Motor neuron (in vitro differentiated cells): ENCODE data around the gene MOK. TPM values are rescaled to one million over a fixed set of nuclear protein-coding genes. Genes with fewer than 3 reads are reported as not detected.
"Not testable (repeated sequence)": the region's sequence is repeated elsewhere in the genome, so short reads cannot be mapped to it uniquely, and the experiment has no call there.

Experiments used
- ATAC-seq, 8 experiments: fragments of 200-7000 bp; cut with Tn5 transposase; replicated peaks in 6 of 8; 2 replicates each; pipeline ENCODE4 v1.8.0; 2021; ENCODE audit warnings: mild to moderate bottlenecking in 8 of 8, moderate library complexity in 8 of 8
- H3K27ac ChIP-seq, 2 donors: fragments of 250-450 bp; sonication (Bioruptor Pico); 2 replicates each; pipeline ENCODE4 v1.9.0; 2021; ENCODE audit warnings: antibody characterized with exemption in 2 of 2, mild to moderate bottlenecking in 2 of 2, moderate library complexity in 1 of 2
- H3K4me1 ChIP-seq, 2 donors: fragments of 250-450 bp; sonication (Bioruptor Pico); replicated peaks in 1 of 2; 2 replicates each; pipeline ENCODE4 v1.6.1; 2021; ENCODE audit warnings: antibody characterized with exemption in 2 of 2, mild to moderate bottlenecking in 2 of 2, moderate library complexity in 1 of 2
- H3K4me3 ChIP-seq, 5 donors: fragments of 250-450 bp; sonication (Bioruptor Pico); 2 replicates each; pipeline ENCODE4 v1.9.0; 2021; ENCODE audit warnings: antibody characterized with exemption in 5 of 5, mild to moderate bottlenecking in 5 of 5, moderate library complexity in 4 of 5
- WGBS, 10 experiments: fragments of 450-650 bp; shearing (Covaris generic); methylation state at CpG; one replicate each; pipeline ENCODE4 v1.0.0; 2022; 5-methylcytosine and 5-hydroxymethylcytosine counted together
- in situ Hi-C, 9 experiments: fragments of 400-800 bp; cut with MboI; loops; one replicate each; pipeline ENCODE4 v1.15.0; 2021; ENCODE audit warnings: low sequenced_read_pairs in 9 of 9, low pct_unique_long_range_greater_than_20kb in 2 of 9; ENCODE audit not compliant: unreplicated experiment in 9 of 9
- total RNA-seq, 8 experiments: library from RNA; unstranded; fragments of 300-600 nt; gene quantifications; 2 replicates each; pipeline versions ENCODE4 v1.2.3 to v1.2.4, GENCODE V29; 2022

The MOK gene, protein sequence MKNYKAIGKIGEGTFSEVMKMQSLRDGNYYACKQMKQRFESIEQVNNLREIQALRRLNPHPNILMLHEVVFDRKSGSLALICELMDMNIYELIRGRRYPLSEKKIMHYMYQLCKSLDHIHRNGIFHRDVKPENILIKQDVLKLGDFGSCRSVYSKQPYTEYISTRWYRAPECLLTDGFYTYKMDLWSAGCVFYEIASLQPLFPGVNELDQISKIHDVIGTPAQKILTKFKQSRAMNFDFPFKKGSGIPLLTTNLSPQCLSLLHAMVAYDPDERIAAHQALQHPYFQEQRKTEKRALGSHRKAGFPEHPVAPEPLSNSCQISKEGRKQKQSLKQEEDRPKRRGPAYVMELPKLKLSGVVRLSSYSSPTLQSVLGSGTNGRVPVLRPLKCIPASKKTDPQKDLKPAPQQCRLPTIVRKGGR
- 10 to 100 TPM in 7 of 8 experiments, 1 to 10 TPM in 1; 6.0 to 63.6 (median 24.2) TPM for total RNA-seq

DNA sequence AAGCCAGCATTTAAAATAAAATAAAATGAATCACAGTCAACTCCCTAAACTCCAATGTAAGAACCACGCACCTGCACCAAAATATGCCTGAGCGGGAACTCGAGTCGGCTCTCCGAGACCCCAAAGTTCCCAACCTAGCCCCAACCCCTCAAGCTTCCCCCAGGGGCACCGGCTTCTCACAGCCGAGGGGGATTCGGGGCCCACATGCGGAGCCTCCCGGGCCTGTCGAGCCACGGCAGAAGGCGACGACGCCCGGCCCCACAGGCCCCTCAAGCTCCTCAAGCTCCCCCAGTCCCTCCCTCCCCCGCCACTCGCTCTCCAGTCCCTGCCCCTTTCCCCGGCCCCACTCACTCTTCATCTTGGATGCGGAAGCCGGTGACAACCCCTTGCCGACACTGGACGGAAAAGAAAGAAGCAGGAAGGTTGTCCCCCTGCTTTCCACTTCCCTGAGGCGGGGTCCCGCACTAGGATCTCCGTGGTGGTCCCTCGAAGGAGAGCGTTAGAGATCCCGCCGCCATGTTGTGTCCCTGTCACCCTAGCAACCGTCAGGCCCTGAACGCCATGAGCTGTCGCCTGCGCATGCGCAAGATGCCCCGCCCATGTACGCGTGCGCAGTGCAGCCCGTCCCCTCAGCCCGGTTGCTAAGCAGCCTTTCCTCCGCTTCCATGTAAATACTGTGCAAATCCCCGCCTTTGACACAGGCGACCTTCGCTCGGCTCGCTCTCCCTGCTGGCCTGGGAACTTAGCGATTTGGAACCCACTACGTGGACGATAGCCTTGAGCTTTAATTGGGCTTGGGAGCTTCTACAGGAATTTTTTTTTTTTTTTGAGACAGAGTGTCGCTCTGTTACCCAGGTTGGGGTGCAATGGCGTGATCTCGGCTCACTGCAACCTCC, at the start of gene MOK:
TSS of gene MOK (minus strand) at position 554 of the 896 bp plus-strand sequence. CDS start at position 358, 196 bp downstream.
- in situ Hi-C loops: loop anchor here in 8 of 9 experiments (25.0 kb wide), 3 partner anchors 193 to 343 kb away; partner anchors contain the start of gene DYNC1H1 (in 5 of the 8)
- Histone ChIP-seq H3K4me1 (peaks cover 2 to 5% of the 10 kb centered on the region in 2 donors), H3K27ac (peak within 1 kb of the TSS; percentile 13 to 77), H3K4me3 (peak within 1 kb of the TSS; percentile 50 to 87 (median 70))
- peak; percentile 88 to 98 (median 98) for ATAC-seq
- WGBS, 10 experiments: 0 to 43% (median 2%) methylated on average over 3 to 14 of the region's 53 CpGs; no CpG with 5 or more reads in 2 of the 10 experiments

- ATAC-seq: no peak
- no peaks in the 10 kb centered on the region for H3K4me1 ChIP-seq
- no peak overlapping the region for H3K27ac ChIP-seq
- no peak overlapping the region for H3K4me3 ChIP-seq
- in situ Hi-C loops: no loop called here
- 76 to 100% (median 91%) methylated on average over 1 to 6 of the region's 8 CpGs; no CpG with 5 or more reads in 1 of the 10 experiments for WGBS, 10 experiments
Measured at GRCh38 chr14:102353126-102353619, 48.2 kb upstream of the MOK start.

- no peak overlapping the region for H3K27ac ChIP-seq
- WGBS, 10 experiments: 70 to 100% (median 91%) methylated on average over 2 to 4 of the region's 4 CpGs; no CpG with 5 or more reads in 2 of the 10 experiments
- no peaks in the 10 kb centered on the region for H3K4me1 ChIP-seq
- no peak overlapping the region for H3K4me3 ChIP-seq
- in situ Hi-C loops: no loop called here
- ATAC-seq: no peak
Measured at GRCh38 chr14:102352213-102352612, 47.2 kb upstream of the MOK start.

DNA sequence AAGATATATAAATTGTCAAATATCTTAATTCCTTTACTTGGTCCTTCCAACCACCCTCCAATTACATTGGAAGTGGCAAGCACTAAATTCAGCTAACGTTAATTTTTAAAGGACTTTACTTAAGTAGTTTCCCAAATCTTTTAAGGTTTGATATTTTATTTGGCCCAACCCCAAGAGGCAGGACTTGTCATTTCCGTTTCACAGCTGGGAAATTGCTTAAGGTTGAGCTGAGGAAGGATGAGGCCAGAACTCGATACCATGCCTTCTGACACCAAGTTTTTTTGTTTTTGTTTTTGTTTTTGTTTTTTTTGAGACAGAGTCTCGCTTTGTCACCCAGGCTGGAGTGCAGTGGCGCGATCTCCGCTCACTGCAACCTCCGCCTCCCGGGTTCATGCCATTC, 46.6 kb upstream of the MOK start:
- ATAC-seq, H3K27ac ChIP-seq, in situ Hi-C loops, H3K4me1 ChIP-seq, H3K4me3 ChIP-seq: not testable (repeated sequence)
- 83 to 100% (median 96%) methylated on average over 3 to 9 of the region's 9 CpGs for WGBS, 10 experiments

DNA sequence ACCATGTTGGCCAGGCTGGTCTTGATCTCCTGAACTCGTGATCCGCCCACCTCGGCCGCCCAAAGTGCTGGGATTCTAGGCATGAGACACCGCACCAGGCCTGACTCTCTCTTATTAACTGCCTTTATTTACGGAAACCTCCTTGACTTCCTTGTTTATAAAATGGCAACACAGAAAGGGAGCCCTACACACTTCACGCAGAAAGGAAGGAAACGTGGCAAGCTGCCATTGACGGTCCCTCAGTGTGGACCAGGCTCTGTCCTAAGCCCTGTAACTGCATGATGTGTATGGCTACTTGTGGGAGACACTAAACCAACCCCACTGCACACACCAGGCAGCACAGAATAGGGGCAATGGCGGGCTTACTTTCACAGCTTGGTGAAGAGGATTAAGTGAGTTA, 46.1 kb upstream of the MOK start:
- no peak for ATAC-seq
- Histone ChIP-seq H3K27ac (no peak overlapping the region), H3K4me3 (no peak overlapping the region), H3K4me1 (no peaks in the 10 kb centered on the region)
- 83 to 98% (median 94%) methylated on average over 2 to 9 of the region's 10 CpGs; no CpG with 5 or more reads in 1 of the 10 experiments for WGBS, 10 experiments
- in situ Hi-C loops: no loop called here

DNA sequence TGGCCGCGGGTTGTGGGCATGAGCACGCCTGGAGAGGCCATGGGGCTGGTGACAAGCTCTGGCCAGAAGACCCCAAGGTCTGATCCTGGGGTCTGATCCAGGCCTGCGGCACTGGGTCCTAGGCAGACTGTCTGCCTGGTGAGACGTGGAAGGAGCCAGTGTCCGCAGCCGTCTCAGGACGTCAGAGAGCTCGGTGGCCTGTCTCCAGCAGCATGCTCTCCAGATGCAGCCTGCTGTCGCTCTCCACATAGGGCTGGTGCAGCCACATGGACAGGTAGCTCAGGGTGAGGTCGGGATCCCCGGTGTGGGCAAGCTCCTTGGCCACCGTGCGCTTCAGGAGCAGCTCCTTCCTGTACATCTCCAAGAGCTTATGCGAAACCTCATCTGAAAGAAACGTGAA, 43.4 kb upstream of the MOK start:
- no peak for ATAC-seq
- no peaks in the 10 kb centered on the region for H3K4me1 ChIP-seq
- 60 to 100% (median 88%) methylated on average over 1 to 5 of the region's 16 CpGs; no CpG with 5 or more reads in 5 of the 10 experiments for WGBS, 10 experiments
- in situ Hi-C loops: no loop called here
- no peak overlapping the region for H3K4me3 ChIP-seq
- H3K27ac ChIP-seq: no peak overlapping the region

DNA sequence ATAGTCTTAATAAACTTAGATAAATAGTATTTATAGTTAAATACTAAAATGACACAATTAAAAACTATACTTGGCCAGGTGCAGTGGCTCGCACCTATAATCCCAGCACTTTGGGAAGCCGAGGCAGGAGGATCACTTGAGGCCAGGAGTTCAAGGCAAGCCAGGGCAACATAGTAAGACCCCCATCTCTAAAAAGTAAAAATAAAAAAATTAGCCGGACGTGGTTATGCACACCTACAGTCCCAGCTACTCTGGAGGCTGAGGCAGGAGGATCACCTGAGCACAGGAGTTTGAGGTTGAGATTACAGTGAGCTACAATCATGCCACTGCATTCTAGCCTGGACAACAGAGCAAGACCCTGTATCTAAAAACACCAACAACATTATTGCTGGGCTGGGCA, 41.7 kb upstream of the MOK start:
- no peak for ATAC-seq
- no peak overlapping the region for H3K27ac ChIP-seq
- no peak overlapping the region for H3K4me3 ChIP-seq
- in situ Hi-C loops: no loop called here
- 94 to 100% (median 100%) methylated on average over 1 to 4 of the region's 4 CpGs; no CpG with 5 or more reads in 3 of the 10 experiments for WGBS, 10 experiments
- H3K4me1 ChIP-seq: no peaks in the 10 kb centered on the region

DNA sequence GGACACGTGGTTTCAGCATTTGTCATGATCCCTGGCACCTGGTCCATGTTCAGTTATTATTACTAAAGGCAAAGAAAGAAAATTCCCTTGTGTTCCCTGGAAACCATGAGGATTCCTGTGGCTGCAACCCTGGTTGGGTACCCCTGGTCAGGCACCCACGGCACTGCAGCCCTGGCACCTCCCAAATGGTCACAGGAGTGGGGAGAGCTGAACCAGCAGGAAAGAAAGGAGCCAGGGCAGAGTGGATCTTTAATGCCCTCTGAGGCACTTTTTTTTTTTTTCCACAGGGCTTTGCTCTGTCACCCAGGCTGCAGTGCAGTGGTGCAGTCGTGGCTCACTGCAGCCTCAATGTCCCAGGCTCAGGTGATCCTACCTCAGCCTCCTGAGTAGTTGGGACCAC, 40.3 kb upstream of the MOK start:
- in situ Hi-C loops: no loop called here
- 50 to 100% (median 80%) methylated on average over 1 to 2 of the region's 3 CpGs; no CpG with 5 or more reads in 5 of the 10 experiments for WGBS, 10 experiments
- Histone ChIP-seq H3K27ac (no peak overlapping the region), H3K4me1 (no peaks in the 10 kb centered on the region), H3K4me3 (no peak overlapping the region)
- peak in 1 of 8 experiments; percentile 50 for ATAC-seq

- no peak for ATAC-seq
Measured at GRCh38 chr14:102344485-102344884, 39.5 kb upstream of the MOK start.

DNA sequence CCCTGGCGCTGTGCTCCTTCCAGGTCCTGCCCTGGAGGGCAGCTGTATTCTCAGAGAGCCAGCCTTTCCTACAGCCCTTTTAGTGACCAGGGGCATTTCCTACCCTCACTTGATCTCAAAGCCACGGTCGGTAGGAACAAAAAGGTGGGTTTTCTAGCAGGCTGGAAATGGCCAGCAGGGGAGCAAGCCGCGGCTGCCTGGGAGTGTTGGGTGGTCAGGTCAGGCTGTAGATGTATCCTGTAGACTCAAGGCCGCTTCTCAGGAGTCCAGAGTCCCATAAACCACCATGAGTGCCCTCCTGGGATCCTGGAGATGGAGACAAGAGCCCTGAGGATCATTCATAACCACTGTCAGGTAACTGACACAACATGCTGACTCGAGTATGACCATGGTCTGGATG, 39.1 kb upstream of the MOK start:
- 87 to 100% (median 95%) methylated on average over 1 to 6 of the region's 7 CpGs; no CpG with 5 or more reads in 6 of the 10 experiments for whole genome bisulfite sequencing, 10 experiments
- H3K4me3 ChIP-seq: no peak overlapping the region
- H3K4me1 ChIP-seq: no peaks in the 10 kb centered on the region
- no peak overlapping the region for H3K27ac ChIP-seq
- in situ Hi-C loops: no loop called here
- no peak for ATAC-seq

More at GRCh38 chr14:102344485-102344884, 39.5 kb upstream of the MOK start:
- 70 to 97% (median 86%) methylated on average over 2 to 5 of the region's 5 CpGs; no CpG with 5 or more reads in 5 of the 10 experiments for WGBS, 10 experiments
- no peak overlapping the region for H3K27ac ChIP-seq
- in situ Hi-C loops: no loop called here
- H3K4me1 ChIP-seq: no peaks in the 10 kb centered on the region
- H3K4me3 ChIP-seq: no peak overlapping the region

DNA sequence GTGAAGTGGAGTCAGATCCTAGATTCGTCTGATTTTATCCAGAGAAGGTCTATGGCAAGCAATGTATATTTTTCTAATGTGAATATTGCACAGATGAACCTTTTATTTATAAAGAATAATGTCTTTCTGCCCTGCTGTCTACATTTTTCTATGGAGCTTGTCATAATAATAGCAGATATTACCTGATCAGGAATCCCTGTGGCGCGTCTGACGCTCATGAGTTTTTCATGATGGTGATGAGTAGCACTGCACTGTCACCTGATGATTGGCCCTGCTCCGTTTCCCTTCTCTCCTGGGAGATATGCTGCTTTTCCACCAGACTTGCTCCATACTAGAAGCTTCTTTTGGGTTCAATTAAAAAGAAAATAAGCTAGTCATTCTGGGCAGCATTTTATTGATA, 37.3 kb upstream of the MOK start:
- Histone ChIP-seq H3K27ac (no peak overlapping the region), H3K4me1 (no peaks in the 10 kb centered on the region), H3K4me3 (no peak overlapping the region)
- in situ Hi-C loops: no loop called here
- ATAC-seq: no peak
- 40 to 100% (median 92%) methylated on average over 1 to 5 of the region's 5 CpGs; no CpG with 5 or more reads in 1 of the 10 experiments for WGBS, 10 experiments

- Histone ChIP-seq H3K27ac (no peak overlapping the region), H3K4me1 (no peaks in the 10 kb centered on the region), H3K4me3 (no peak overlapping the region)
- peak in 1 of 8 experiments; percentile 33 for ATAC-seq
- in situ Hi-C loops: no loop called here
- WGBS, 10 experiments: 98 to 100% (median 100%) methylated on average over 1 to 7 of the region's 8 CpGs; no CpG with 5 or more reads in 7 of the 10 experiments
Measured at GRCh38 chr14:102341566-102341965, 36.6 kb upstream of the MOK start.
